Measurements from ENCODE around the gene AFTPH.

AFTPH gene, protein sequence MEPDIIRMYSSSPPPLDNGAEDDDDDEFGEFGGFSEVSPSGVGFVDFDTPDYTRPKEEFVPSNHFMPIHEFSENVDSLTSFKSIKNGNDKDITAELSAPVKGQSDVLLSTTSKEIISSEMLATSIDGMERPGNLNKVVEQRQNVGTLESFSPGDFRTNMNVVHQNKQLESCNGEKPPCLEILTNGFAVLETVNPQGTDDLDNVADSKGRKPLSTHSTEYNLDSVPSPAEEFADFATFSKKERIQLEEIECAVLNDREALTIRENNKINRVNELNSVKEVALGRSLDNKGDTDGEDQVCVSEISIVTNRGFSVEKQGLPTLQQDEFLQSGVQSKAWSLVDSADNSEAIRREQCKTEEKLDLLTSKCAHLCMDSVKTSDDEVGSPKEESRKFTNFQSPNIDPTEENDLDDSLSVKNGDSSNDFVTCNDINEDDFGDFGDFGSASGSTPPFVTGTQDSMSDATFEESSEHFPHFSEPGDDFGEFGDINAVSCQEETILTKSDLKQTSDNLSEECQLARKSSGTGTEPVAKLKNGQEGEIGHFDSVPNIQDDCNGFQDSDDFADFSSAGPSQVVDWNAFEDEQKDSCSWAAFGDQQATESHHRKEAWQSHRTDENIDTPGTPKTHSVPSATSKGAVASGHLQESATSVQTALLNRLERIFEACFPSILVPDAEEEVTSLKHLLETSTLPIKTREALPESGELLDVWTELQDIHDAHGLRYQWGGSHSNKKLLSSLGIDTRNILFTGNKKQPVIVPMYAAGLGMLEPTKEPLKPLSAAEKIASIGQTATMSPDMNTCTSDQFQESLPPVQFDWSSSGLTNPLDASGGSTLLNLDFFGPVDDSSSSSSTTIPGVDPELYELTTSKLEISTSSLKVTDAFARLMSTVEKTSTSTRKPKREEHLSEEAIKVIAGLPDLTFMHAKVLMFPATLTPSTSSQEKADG

DNA sequence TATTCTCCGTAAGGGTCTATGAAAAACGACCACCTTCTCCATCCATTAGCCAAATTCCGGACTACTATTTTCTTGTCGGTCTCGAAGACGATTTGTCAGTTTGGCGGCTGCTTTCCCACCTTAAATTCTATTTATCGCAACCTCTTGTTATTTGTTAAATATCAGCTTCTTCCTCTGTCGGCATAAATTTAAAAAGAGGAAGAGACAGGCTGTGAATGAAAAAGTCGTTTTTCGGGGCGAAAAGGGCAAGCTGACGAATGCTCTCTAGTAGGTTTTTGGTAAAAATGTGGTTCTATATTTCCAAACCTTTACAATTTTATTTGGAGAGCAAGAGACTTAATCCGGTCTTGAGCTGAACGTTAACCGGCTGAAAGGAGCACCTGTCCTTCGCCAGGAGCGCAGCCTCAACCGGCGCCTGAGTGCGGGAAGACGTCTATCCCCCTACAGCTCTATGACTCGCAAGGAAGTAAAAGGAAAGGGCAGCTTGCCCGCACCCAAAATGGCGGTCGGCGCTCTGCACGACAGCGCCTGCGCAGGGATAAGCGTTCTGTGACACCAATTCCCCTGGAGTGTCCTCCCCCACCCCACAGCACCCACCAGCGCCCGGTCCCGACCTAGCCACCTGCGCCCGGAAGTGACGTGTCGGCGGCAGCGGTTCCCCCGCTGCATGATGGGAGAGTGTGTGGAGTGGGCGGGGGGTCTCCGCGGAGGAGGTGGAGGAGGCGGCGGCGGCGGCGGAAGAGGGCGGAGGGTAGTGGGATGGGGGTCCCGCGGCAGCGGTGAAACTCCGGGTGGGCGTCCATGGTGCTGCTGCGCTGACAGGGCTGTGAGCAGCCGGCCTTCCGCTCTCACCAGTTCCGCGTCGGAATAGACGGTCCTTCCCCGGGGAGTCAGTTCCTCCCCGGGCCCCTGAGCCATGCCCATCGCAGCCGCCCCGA is at the start of gene AFTPH:
AFTPH (plus strand) TSS at position 663 of the 938 bp plus-strand sequence. CDS start 27,147 bp downstream, outside the sequence.
- peak; percentile 99 for DNase-seq (ENCODE audit: low spot score)

DNA sequence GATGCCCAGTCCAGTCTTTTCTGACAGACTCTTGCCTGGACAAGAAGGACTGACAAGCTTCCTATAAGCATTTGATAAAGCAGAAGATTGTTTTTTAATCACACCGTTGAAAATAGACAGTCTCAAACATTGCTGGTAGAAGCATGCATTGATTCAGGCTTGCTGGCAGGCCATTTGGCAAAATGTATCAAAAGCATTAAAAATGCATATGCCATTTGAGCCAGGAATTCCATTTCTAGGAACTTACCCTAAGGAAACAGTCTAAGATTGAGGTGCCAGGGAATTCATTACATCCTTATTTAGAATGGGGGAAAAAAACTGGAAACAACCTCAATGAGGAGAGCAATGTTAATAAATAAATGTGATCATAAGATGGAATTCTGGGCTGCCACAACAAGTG is 49.5 kb upstream of the AFTPH start:
- DNase-seq (ENCODE audit: low spot score) = no peak

DNA sequence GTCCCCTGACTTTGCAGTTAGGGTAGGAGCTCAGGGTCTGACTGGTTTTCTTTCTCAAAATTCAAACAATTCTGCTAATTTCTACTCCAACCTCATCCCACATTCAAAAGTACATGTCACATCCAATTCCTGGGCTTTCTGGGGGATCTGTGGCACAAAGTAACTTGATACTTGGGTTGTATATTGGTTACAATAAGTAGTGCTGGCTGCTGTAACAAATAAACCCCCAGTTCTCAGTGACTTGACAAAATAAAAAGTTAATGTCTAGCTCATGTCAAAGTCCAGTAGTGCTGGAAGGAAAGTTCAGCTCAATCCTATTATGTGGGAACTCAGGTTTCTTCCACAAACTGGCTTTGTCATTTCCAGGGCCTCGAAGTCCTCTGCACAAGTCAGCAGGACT is 47.1 kb upstream of the AFTPH start:
- DNase-seq (ENCODE audit: low spot score) = no peak

DNA sequence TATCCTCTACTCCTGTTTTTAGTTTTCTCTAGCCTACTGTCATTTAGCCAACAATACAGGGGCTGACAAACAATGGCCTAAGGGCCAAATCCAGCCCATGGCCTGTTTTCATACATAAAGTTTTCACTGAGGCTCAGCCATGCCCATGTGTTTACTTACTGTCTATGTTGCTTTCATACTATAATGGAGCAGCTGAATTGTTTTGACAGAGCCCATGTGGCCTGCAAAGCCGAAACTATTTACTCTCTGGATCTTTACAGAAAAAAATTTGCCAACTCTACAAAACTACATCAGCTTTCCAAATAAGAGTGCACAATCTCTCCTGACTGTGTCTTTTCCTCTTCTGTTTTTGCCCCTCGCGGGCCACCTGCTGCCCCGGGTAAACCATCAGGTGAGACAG is 46.1 kb upstream of the AFTPH start:
- DNase-seq (ENCODE audit: low spot score) = no peak

DNA sequence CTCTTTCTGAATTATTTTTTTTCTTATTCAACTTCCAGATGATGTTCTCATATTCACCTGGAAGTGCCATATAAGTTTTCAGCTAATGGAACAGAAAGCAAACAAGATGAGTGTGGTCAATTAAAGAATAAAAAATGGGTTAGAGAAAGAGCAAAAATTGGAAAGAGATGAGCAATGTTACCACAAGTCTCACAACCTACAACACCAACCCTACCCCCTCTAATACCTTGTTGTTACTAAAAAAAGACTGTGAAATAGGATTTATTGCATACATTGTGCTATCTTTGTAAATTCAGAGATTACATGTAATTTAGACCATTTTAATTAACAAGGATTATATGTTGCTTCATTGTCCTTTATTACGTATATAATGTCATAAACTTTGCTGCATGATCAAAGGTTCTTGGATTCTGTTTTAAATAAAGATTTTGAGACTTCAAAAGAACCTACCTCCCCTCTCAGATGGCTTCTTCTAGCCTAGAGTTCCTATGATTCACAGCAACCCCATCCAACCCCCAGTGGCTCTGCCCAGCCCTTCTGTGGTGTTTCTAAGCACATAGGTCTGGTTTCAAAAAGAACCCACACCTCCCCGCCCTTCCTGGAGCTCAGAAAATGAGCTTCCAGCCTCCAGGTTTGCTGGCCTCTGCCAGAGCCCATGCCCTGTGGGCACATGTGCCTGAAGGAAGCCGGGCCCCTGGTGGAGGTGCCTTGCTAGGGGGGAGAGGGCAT is 45.5 kb upstream of the AFTPH start:
- DNase-seq (ENCODE audit: low spot score) = no peak

DNA sequence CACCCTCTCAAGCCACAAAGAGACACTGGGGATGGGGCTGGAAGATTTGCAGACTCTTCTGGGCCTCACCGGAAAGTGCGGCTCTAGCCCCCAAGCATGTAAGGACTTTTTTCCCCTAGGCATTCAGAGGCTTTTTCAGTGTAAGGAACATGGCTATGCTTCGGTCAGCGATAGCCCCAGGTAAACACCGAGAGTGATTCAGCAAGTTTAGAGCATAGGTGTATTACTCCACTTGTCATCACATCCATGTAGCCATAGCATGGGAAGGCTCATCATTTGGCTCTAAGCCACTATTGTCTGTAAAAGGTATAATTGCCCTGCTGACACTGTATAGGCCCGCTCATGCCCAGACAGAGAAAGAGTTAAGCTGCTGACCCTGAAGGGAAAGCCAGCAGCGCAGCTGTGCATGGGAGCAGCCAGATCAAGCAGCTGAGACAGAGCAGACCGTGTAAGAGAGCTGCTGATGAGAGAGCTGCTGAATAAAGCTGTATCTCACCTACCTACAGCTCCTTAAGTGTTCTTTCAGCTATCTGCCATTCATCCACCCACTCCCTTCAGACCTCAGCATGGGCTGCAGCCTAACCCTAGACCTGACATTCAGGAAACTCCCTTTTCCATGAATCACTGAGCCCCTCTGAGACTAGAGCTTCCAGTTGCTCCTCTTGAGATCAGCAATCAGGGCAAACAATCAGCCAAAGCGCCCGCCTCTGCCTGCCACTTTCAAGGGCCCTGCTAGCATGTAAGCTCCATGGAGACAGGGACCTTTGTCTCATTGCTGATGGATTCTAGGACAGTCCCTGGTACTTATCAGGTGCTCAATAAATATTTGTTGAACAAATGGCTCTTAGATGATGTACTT is 44.6 kb upstream of the AFTPH start:
- no peak for DNase-seq (ENCODE audit: low spot score)

DNA sequence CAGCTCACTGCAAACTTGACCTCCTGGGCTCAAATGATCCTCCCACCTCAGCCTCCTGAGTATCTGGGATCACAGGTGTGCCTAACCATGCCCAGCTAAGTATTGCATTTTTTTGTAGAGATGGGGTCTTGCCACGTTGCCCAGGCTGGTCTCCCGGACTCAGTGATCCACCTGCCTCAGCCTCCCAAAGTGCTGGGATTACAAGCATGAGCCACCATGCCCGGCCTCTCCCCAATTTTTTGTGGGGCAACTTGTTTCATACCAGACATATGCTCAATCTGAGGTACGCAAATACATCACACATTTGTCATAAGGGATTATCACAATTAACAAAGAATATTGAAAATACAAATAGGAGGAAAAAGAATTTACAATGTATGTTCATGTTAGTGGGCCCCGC is 42.5 kb upstream of the AFTPH start:
- no peak for DNase-seq (ENCODE audit: low spot score)

DNA sequence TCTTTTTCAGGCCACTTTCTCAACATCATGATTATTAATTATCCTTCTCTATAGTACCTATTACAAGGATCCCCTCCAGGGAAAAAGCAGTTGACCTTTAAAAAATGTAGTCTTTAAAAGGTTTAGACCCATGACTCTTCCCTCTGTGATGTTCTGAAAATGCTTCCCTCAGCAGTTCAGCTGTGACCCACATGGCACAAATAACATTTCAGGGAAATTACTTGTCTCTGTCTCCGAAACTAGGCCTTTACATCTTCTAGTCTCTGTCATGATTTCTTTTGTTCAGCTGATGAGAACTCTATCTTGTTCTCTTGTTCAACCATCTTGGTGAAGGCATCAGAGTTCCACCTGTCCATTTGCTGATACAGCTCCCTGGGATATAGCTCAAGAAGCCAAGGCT is 41.9 kb upstream of the AFTPH start:
- no peak for DNase-seq (ENCODE audit: low spot score)

DNA sequence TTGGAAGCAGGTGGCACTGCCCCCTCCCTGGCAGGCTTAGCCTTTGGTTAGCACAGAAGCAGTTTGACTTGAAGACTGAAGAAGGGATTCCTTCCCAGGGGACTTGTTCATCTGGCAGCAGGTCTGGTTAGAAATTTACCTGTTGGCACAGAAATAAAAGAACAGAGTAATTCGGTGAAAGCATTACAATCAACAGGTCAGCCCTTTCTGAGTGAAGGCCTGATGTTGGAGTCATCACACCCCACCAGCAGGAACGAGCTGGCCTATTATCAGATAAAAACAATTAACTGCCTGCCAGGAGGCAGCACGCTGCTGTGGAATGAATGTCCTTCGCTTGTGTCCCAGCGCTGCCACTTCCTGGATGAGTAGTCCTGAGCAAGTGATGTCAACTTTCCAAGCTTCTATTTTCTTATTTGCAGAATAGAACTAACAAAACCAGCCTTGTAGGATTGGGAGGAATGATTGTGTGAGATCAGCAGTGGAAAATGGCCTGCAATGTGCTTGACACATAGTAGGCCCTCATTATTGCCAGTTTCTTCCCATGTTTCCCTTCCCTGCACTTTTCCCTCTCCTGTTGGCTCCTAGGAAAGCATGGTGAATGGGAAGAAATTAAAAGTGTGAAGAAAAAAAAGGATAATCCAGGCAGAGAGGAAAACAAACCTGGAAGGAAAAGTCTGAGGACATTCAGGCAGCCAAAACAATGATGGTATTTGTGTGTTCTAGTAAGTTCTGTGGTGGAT is 41.2 kb upstream of the AFTPH start:
- peak; percentile 63 for DNase-seq (ENCODE audit: low spot score)

DNA sequence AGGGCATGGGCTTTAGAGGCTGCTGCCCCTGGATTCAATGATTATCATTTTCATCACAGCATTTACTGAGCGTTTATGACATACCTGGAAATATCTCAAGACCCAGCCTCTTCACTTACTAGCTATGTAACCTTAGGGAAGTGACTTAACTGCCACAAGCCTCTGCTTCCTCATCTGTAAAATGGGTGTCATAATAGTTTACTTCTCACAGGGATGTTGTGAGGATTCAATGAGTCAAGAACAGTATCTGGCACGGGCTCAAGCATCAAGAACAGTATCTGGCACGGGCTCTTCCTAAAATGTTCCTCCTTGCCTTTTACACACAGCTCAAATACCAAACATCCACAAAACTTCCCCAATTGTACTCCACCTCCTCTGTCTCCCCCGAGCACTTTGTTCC is 38.8 kb upstream of the AFTPH start:
- no peak for DNase-seq (ENCODE audit: low spot score)

DNA sequence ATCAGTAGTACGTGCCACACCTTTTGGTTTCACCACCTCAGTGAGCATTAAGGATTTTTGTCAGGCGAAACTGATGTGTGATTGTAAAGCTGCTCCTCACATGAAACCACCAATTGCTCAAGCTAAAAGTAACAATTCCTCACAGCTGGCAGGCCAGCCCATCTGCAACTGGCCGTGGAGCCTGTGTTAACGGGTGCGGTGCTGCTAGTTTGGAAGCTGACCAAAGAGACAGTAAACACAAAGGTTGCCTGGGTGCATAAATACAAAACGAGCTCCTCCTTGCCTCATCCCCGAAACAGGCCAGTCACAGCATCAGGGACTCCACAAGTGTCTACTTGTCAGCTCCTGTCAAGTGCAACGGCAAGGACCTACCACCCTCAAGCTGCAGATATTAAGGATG is 38.2 kb upstream of the AFTPH start:
- DNase-seq (ENCODE audit: low spot score) = peak; percentile 64

DNA sequence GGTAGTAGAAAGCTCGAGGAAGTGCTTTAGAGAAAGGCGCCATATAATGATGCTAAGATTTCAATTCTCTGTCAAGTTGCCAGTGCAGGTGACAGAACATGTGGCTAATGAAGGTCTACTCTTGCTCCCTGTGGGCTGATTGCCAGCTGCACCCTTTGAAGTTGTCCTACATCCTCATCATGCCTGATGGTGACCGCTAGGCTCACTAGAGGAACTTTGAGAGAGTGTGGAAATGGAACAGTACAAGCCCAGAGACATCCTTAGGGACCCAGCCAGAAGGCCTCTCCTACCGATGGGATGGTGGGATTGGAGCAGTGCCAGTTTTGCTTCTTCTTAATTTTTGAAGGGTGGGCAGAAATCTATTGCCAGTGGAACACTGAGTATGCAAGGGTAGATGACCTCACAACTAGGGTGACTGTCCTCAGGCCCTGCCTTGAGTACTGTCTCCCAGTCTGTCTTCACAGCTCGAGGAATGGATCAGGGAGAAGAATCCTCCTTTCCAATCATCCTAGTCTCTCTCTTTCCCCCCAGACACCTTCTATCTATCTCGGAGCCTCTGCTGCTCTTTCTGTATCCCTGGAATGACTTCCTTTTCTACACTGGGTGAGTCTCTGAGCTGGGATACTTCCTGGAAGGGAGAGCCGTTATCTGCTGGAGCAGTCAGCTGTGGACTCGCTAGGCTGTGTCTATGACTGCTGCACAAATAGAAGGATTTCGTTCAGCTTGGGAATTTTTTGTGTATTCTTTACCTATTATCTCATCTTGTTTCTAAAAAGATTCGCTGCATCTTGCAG is 36.7 kb upstream of the AFTPH start:
- DNase-seq (ENCODE audit: low spot score) = peak; percentile 22

DNA sequence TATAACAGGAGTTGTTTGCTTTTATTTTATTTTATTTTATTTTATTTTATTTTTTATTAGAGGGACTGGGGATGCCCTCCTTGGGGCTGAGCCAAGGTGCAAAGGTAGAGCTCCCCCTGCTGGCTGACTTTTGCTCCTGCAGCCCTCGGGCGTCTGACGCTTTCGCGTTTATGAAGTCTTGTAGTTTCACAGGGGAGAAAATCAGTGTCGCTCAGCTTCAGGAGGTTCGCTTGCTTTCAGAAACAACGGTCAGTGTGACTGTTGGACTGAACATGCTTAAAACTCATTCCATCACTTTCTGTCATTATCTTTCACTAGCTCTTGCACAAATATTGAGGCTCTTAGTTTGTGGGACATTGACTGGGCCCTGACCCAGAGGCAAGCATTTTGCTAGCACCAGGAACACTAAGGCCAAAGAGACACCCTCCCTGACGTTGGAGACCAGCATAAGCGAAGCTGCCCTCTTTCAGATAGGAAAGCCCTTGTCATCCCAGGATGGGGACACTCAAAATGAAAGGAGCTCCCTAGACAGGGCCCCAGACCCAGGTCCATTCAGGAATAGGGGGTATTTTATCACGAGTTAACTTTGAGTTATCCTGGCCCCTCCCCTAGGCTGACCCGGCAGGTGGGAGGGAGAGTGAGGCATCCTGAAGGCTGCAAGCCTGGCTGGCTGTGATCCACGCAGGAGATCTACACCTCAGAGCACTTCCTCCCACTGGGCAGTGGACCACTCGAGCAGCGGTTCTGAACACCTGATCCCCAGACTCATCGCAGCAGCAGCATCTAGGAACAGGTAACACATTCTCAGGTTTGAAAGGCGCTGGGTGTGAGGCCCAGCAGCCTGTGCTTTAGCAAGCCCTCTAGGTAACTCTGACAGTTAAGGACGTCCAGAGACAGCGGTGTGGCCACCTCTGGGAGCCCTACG is 35.8 kb upstream of the AFTPH start:
- peak; percentile 75 for DNase-seq (ENCODE audit: low spot score)

DNA sequence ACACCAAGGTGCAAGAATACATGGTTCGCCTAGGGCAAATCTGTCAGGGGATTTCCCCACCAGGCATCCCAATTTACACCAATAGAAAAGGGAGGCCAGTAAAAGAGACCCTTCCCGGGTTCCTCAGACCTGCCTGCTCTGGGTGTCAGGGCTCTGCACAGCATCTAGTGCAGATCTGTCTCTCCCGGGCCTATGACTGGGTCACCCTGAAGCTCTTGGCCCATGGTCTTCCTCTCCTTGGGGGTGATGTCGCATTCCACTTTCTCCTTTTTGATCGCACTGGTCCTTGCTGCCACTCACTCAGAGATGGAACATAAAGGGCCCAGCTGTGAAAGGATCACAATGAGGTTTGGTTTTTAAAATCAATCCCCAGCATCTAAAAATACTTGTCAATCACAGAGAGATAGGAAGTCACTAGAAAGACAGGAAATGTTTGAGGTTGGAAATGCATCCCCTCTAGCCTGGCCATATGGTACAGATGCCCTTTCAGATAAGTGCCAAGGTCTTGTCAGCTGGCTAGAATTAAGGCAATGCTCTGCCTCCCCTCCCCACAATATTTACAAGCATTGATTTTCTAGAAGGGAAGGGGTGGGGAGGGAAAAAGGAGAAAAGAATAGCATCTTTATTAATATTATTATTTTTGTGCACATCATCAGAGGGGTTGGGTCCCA is 34.9 kb upstream of the AFTPH start:
- no peak for DNase-seq (ENCODE audit: low spot score)

DNA sequence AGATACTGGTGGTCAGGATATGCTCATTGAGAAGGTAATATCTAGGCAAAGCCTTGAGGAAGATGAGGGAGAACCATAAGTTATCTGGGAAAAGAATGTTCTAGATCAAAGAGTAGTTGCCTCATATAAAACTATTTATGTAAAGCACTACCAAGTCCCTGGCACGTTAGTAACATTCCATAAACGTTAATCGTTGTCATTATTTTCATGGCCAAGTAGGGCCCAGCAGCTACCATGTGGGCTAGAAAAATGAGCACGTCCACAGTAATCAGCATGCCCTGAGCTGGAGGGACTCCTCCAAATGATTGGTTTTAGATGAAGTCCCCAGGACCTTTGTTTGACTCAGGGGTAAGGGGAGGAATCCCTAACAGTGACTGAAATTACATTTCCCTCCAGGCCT is 32.7 kb upstream of the AFTPH start:
- DNase-seq (ENCODE audit: low spot score) = peak; percentile 36

DNA sequence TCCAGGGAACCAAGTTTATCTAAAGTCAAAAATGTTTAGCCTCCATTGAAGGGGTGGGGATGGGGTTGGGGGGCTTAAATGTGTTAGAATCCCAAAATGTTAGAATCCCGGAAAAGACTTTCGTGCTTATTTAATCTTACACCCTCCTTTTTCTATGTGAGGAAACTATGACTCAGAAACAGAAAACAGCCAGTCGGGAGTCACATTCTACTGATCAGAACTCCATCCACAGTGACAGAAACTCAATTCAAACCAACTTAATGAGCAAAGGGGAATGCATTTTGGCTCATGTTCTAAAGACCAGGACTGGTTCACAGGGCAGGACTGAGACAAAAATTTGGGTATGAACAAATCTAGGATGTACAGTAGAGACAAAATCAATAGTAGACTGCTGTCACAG is 31.9 kb upstream of the AFTPH start:
- no peak for DNase-seq (ENCODE audit: low spot score)

DNA sequence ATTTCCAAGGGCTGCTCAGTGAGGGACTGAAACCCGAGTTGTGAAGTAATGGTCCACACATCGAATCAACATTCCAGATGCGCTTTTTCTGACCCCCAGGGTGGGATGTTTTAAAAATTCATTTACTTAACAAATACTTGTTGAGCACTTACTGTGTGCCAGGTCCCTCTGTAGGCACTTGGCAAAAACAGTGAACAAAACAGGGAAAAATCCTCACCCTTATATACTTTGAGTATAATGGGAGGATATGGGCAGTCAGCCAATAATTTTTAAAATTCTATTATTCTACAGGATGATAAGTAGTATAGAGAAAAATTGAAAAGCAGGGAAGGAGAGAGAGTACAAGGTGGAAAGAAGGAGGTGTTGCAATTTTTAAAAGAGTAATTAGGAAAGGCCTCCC is 31.3 kb upstream of the AFTPH start:
- DNase-seq (ENCODE audit: low spot score) = no peak

Measured in AG20443 (cell line).